Astrocyte (in vitro differentiated cells and primary cell): ENCODE measurements around the gene CCDC8. TPM values are rescaled to one million over a fixed set of nuclear protein-coding genes. Genes with fewer than 3 reads are reported as not detected.

Experiments
- DNase-seq: peaks from one replicate; pipeline ENCODE4 v3.0.0-alpha.2; 2010; ENCODE audit warnings: low read depth
- FAIRE-seq: peaks from 2 replicates; lab custom pipeline; 2011; peaks lifted over from hg19 to GRCh38; lab: Jason Lieb, UNC
- H2AFZ ChIP-seq: 2 replicates; pipeline ENCODE4 v1.6.0; 2012; ENCODE audit warnings: low read depth, low read length, inconsistent platforms
- H3K27ac ChIP-seq: 2 replicates; pipeline ENCODE4 v1.5.1; 2011; ENCODE audit warnings: low read depth, low read length, inconsistent platforms
- H3K27me3 ChIP-seq: 2 replicates; pipeline ENCODE4 v1.6.0; 2011; ENCODE audit warnings: low read length, inconsistent platforms; ENCODE audit not compliant: insufficient read depth
- H3K36me3 ChIP-seq: 2 replicates; pipeline ENCODE4 v1.5.1; 2011; ENCODE audit warnings: low read length, inconsistent platforms; ENCODE audit not compliant: insufficient read depth
- H3K4me1 ChIP-seq: 2 replicates; pipeline ENCODE4 v1.5.1; 2011; ENCODE audit warnings: low read length, inconsistent platforms; ENCODE audit not compliant: insufficient read depth
- H3K4me2 ChIP-seq: 2 replicates; pipeline ENCODE4 v1.6.0; 2012; ENCODE audit warnings: low read length, inconsistent platforms
- H3K4me3 ChIP-seq: 2 replicates; pipeline ENCODE4 v1.5.1; 2011; ENCODE audit warnings: low read depth, mild to moderate bottlenecking, low read length, inconsistent platforms; ENCODE audit not compliant: insufficient read depth
- H3K79me2 ChIP-seq: 2 replicates; pipeline ENCODE4 v1.6.0; 2012; ENCODE audit warnings: mild to moderate bottlenecking, low read length, inconsistent platforms; ENCODE audit not compliant: insufficient read depth
- H3K9ac ChIP-seq: 2 replicates; pipeline ENCODE4 v1.6.0; 2012; ENCODE audit warnings: mild to moderate bottlenecking, low read length, inconsistent platforms
- H3K9me3 ChIP-seq: 2 replicates; pipeline ENCODE4 v1.5.1; 2012; ENCODE audit warnings: low read depth, mild to moderate bottlenecking, low read length, inconsistent platforms; ENCODE audit not compliant: insufficient read depth
- H4K20me1 ChIP-seq: 2 replicates; pipeline ENCODE4 v1.6.0; 2012; ENCODE audit warnings: low read length, inconsistent platforms; ENCODE audit not compliant: insufficient read depth
- H3K27ac Mint-ChIP-seq: one replicate; pipeline ENCODE4 v1.8.0; 2021; ENCODE audit warnings: mild to moderate bottlenecking, mixed read lengths; ENCODE audit not compliant: unreplicated experiment
- H3K27me3 Mint-ChIP-seq: one replicate; pipeline ENCODE4 v1.8.0; 2021; ENCODE audit warnings: low read depth, mixed read lengths; ENCODE audit not compliant: unreplicated experiment
- H3K36me3 Mint-ChIP-seq: one replicate; pipeline ENCODE4 v1.8.0; 2021; ENCODE audit warnings: low read depth, mixed read lengths; ENCODE audit not compliant: unreplicated experiment
- H3K4me1 Mint-ChIP-seq: one replicate; pipeline ENCODE4 v1.8.0; 2021; ENCODE audit warnings: low read depth, mixed read lengths; ENCODE audit not compliant: unreplicated experiment
- H3K4me3 Mint-ChIP-seq: one replicate; pipeline ENCODE4 v1.8.0; 2021; ENCODE audit warnings: mild to moderate bottlenecking, moderate library complexity, mixed read lengths; ENCODE audit not compliant: unreplicated experiment
- H3K9me3 Mint-ChIP-seq: one replicate; pipeline ENCODE4 v1.8.0; 2021; ENCODE audit warnings: mild to moderate bottlenecking, mixed read lengths; ENCODE audit not compliant: unreplicated experiment
- CTCF ChIP-seq: IDR thresholded peaks from 2 replicates; pipeline ENCODE4 v1.5.1; 2011; ENCODE audit warnings: low read depth, mild to moderate bottlenecking, inconsistent platforms, low read length, moderate library complexity; ENCODE audit not compliant: insufficient read depth
- EZH2 ChIP-seq: IDR thresholded peaks from 2 replicates; pipeline ENCODE4 v1.6.1; 2012; ENCODE audit warnings: mild to moderate bottlenecking, low read length, inconsistent platforms; ENCODE audit not compliant: insufficient read depth
- total RNA-seq: library from RNA; stranded (reverse); gene quantifications from 2 replicates; pipeline ENCODE4 v1.2.1, GENCODE V29; 2021

Gene CCDC8
- total RNA-seq, 1 donor from 2014 or later, result 35.5 TPM

GRCh38 chr19:46460981-46461380 is 47.6 kb upstream of the CCDC8 start:
- Histone ChIP-seq H3K4me2 (no peak overlapping the region), H3K27me3 (no peaks in the 10 kb centered on the region), H3K9me3 (no peaks in the 10 kb centered on the region), H3K79me2 (no peaks in the 10 kb centered on the region), H2AFZ (no peak overlapping the region), H3K27ac (no peak overlapping the region), H3K9ac (no peak overlapping the region), H3K4me3 (no peak overlapping the region), H4K20me1 (no peaks in the 10 kb centered on the region), H3K36me3 (no peaks in the 10 kb centered on the region), H3K4me1 (no peaks in the 10 kb centered on the region)
- no peaks in the 10 kb centered on the region for H3K4me1 Mint-ChIP-seq
- DNase-seq (no peak), FAIRE-seq (no peak)
- no peak for TF ChIP-seq CTCF
- no peak for TF ChIP-seq EZH2
- H3K27ac Mint-ChIP-seq, result no peak overlapping the region
- H3K36me3 Mint-ChIP-seq, result no peaks in the 10 kb centered on the region
- H3K9me3 Mint-ChIP-seq, result no peaks in the 10 kb centered on the region
- no peaks in the 10 kb centered on the region for H3K27me3 Mint-ChIP-seq
- H3K4me3 Mint-ChIP-seq, result no peak overlapping the region

GRCh38 chr19:46460055-46460454 is 46.7 kb upstream of the CCDC8 start:
- H3K27ac Mint-ChIP-seq, result no peak overlapping the region
- no peak for FAIRE-seq
- Histone ChIP-seq H3K4me1 (no peaks in the 10 kb centered on the region), H3K9ac (no peak overlapping the region), H3K4me2 (no peak overlapping the region), H2AFZ (no peak overlapping the region), H3K4me3 (no peak overlapping the region), H3K27me3 (no peaks in the 10 kb centered on the region), H3K36me3 (no peaks in the 10 kb centered on the region), H3K79me2 (no peaks in the 10 kb centered on the region), H3K9me3 (no peaks in the 10 kb centered on the region), H4K20me1 (no peaks in the 10 kb centered on the region), H3K27ac (no peak overlapping the region)
- H3K27me3 Mint-ChIP-seq, result no peaks in the 10 kb centered on the region
- no peak overlapping the region for H3K4me3 Mint-ChIP-seq
- no peak for DNase-seq
- no peaks in the 10 kb centered on the region for H3K4me1 Mint-ChIP-seq
- TF ChIP-seq EZH2, result no peak
- no peak for TF ChIP-seq CTCF
- H3K9me3 Mint-ChIP-seq, result no peaks in the 10 kb centered on the region
- no peaks in the 10 kb centered on the region for H3K36me3 Mint-ChIP-seq

- Mint-ChIP-seq H3K4me1 (no peaks in the 10 kb centered on the region), H3K27ac (no peak overlapping the region), H3K36me3 (no peaks in the 10 kb centered on the region), H3K9me3 (no peaks in the 10 kb centered on the region), H3K4me3 (no peak overlapping the region), H3K27me3 (no peaks in the 10 kb centered on the region)
- DNase-seq (no peak), FAIRE-seq (no peak)
- Histone ChIP-seq H3K4me3 (no peak overlapping the region), H4K20me1 (no peaks in the 10 kb centered on the region), H3K4me1 (no peaks in the 10 kb centered on the region), H2AFZ (no peak overlapping the region), H3K27ac (no peak overlapping the region), H3K4me2 (no peak overlapping the region), H3K27me3 (peaks cover 4% of the 10 kb centered on the region), H3K79me2 (no peaks in the 10 kb centered on the region), H3K36me3 (no peaks in the 10 kb centered on the region), H3K9ac (no peak overlapping the region), H3K9me3 (no peaks in the 10 kb centered on the region)
- no peak for TF ChIP-seq CTCF
- no peak for TF ChIP-seq EZH2
Measured at GRCh38 chr19:46456930-46457329, 43.6 kb upstream of the CCDC8 start.
